Measurements from ENCODE around the gene TSSK2.
A peak's percentile ranks its signal among the peaks of the same experiment; 100 is the strongest.

TSSK2 gene

GRCh38 chr22:19086896-19087295 is 44.2 kb upstream of the TSSK2 start:
- TF ChIP-seq Cebpa-rat (IDR thresholded peaks at IDR 0.05), result no peak
- H3K27me3 ChIP-seq, result no peaks in the 10 kb centered on the region
- H3K36me3 ChIP-seq, result peaks cover 11 to 58% (median 39%) of the 10 kb centered on the region in 11 experiments; a peak in 21 of 22 replicates
- H3K27ac ChIP-seq, result peak overlapping the region; percentile 58 to 98 (median 95); a peak in 21 of 22 replicates
- H3K9ac ChIP-seq, result peak overlapping the region in 9 of 11 experiments; percentile 65 to 87 (median 84); a peak in 19 of 22 replicates
- H3K4me1 ChIP-seq, result peaks cover 35 to 68% (median 50%) of the 10 kb centered on the region in 10 experiments
- no peaks in the 10 kb centered on the region; a peak in 1 of 22 replicates for H3K9me3 ChIP-seq (replicated peaks in 1 of 11)
- H3K4me3 ChIP-seq, result 0 out of 20 replicates have a peak overlapping the region, but pooled peaks of 3 of the 10 experiments have one; percentile 2 to 61 (median 36)
- peak overlapping the region; percentile 88 to 97 (median 93) for H3K4me2 ChIP-seq
- H4K20me1 ChIP-seq, result peaks cover 0 to 9% (median 0%) of the 10 kb centered on the region in 11 experiments; a peak in 5 of 22 replicates

DNA sequence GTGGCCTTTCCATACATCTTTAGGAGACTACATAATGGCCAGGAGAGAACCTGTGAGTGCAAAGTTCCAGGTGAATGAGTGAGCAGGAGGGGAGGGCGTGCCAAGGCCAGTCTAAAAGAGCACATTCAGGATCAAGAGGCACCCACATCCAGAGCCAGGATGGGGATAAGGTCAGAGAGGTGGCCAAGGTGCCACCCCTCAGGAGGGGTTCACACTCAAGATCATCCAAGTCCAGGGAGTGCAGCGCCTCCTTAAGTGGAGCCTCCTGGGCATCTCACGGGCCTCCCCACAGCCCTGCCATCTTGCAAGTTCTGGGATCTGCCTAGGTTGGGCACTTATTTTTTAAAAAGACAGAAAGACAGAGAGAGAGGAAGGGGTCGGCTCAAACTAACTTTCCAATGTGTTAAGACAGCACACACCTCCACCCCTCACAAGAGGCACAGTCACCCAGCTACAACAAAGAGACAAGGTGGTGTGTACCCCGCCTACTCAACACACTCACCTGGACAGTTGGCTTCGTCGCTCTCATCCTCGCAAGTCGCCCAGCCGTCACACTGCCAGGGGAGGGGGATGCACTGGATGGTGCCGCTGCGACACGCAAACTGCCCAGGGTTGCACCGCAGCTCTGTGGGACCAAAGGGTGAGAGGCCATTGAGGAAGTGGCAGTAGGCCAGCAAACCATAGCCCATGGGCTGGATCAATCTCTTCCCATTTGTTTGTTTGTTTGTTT is 42.1 kb upstream of the TSSK2 start:
- H3K4me1 ChIP-seq, result peaks cover 41 to 79% (median 63%) of the 10 kb centered on the region in 10 experiments
- peaks cover 0 to 16% (median 3%) of the 10 kb centered on the region in 11 experiments; a peak in 8 of 22 replicates for H4K20me1 ChIP-seq
- no peak for TF ChIP-seq Cebpa-rat (IDR thresholded peaks at IDR 0.05)
- H3K27me3 ChIP-seq, result no peaks in the 10 kb centered on the region
- H3K4me3 ChIP-seq, result no peak overlapping the region
- H3K27ac ChIP-seq, result peak overlapping the region in 8 of 11 experiments; percentile 32 to 97 (median 95); a peak in 13 of 22 replicates
- no peaks in the 10 kb centered on the region; a peak in 1 of 22 replicates for H3K9me3 ChIP-seq (replicated peaks in 1 of 11)
- no peak overlapping the region for H3K9ac ChIP-seq
- peaks cover 8 to 54% (median 31%) of the 10 kb centered on the region in 11 experiments; a peak in 20 of 22 replicates for H3K36me3 ChIP-seq
- peak overlapping the region in 8 of 11 experiments; percentile 9 to 97 (median 92); a peak in 12 of 22 replicates for H3K4me2 ChIP-seq

DNA sequence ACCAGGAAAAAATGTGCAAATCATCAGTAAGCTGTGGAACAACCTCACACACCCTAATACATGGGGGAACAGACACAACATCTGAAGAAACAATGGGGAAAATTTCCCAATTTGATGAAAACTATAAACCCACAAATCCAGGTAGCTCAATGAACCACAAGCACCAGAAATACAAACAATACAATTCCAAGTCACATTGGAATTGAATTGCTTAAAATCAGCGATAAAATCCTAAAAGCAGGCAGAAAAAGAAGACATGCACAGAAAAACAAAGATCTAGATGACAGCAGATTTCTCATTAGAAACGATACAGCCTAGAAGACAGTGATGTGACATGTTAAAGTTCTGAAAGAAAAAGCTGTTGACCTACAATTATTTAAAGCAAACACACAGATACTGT is 40.9 kb upstream of the TSSK2 start:
- H3K27me3 ChIP-seq, result no peaks in the 10 kb centered on the region
- no peak overlapping the region for H3K4me3 ChIP-seq
- H3K4me2 ChIP-seq, result no peak overlapping the region
- H3K9me3 ChIP-seq (replicated peaks in 1 of 11), result peaks cover 0 to 9% (median 0%) of the 10 kb centered on the region in 11 experiments; a peak in 2 of 22 replicates
- peaks cover 35 to 73% (median 57%) of the 10 kb centered on the region in 10 experiments for H3K4me1 ChIP-seq
- no peak overlapping the region for H3K9ac ChIP-seq
- TF ChIP-seq Cebpa-rat (IDR thresholded peaks at IDR 0.05), result no peak
- peaks cover 15 to 65% (median 42%) of the 10 kb centered on the region in 11 experiments; a peak in 21 of 22 replicates for H3K36me3 ChIP-seq
- H4K20me1 ChIP-seq, result peaks cover 0 to 15% (median 3%) of the 10 kb centered on the region in 11 experiments; a peak in 8 of 22 replicates
- no peak overlapping the region for H3K27ac ChIP-seq

GRCh38 chr22:19090586-19091127 is 40.5 kb upstream of the TSSK2 start:
- peaks cover 15 to 69% (median 43%) of the 10 kb centered on the region in 11 experiments; a peak in 21 of 22 replicates for H3K36me3 ChIP-seq
- no peak for TF ChIP-seq Cebpa-rat (IDR thresholded peaks at IDR 0.05)
- peaks cover 30 to 68% (median 52%) of the 10 kb centered on the region in 10 experiments for H3K4me1 ChIP-seq
- no peak overlapping the region for H3K4me3 ChIP-seq
- peaks cover 0 to 12% (median 0%) of the 10 kb centered on the region in 11 experiments; a peak in 7 of 22 replicates for H4K20me1 ChIP-seq
- peaks cover 0 to 9% (median 0%) of the 10 kb centered on the region in 11 experiments; a peak in 2 of 22 replicates for H3K9me3 ChIP-seq (replicated peaks in 1 of 11)
- no peaks in the 10 kb centered on the region for H3K27me3 ChIP-seq
- H3K9ac ChIP-seq, result no peak overlapping the region; a peak in 1 of 22 replicates
- no peak overlapping the region for H3K27ac ChIP-seq
- H3K4me2 ChIP-seq, result no peak overlapping the region

- Histone ChIP-seq H3K36me3 (peaks cover 18 to 74% (median 47%) of the 10 kb centered on the region in 11 experiments; a peak in 21 of 22 replicates), H3K27ac (peak overlapping the region in 1 of 11 experiments; percentile 10; a peak in 1 of 22 replicates), H3K9ac (no peak overlapping the region), H3K27me3 (no peaks in the 10 kb centered on the region), H3K9me3 (replicated peaks in 1 of 11) (peaks cover 0 to 9% (median 0%) of the 10 kb centered on the region in 11 experiments; a peak in 2 of 22 replicates), H3K4me2 (peak overlapping the region in 10 of 11 experiments; percentile 5 to 75 (median 61); a peak in 17 of 22 replicates), H4K20me1 (peaks cover 4 to 30% (median 15%) of the 10 kb centered on the region in 11 experiments; a peak in 14 of 22 replicates), H3K4me1 (peaks cover 9 to 53% (median 34%) of the 10 kb centered on the region in 10 experiments), H3K4me3 (no peak overlapping the region)
- TF ChIP-seq Cebpa-rat (IDR thresholded peaks at IDR 0.05), result no peak
Observed at GRCh38 chr22:19092725-19093124, 38.4 kb upstream of the TSSK2 start.

GRCh38 chr22:19094393-19094997 is 36.6 kb upstream of the TSSK2 start:
- H4K20me1 ChIP-seq, result peaks cover 21 to 48% (median 32%) of the 10 kb centered on the region in 11 experiments; a peak in 15 of 22 replicates
- no peak overlapping the region for H3K9ac ChIP-seq
- no peak overlapping the region for H3K4me2 ChIP-seq
- H3K4me1 ChIP-seq, result peaks cover 6 to 45% (median 16%) of the 10 kb centered on the region in 10 experiments; a peak in 18 of 20 replicates
- TF ChIP-seq Cebpa-rat (IDR thresholded peaks at IDR 0.05), result no peak
- H3K36me3 ChIP-seq, result peaks cover 18 to 74% (median 47%) of the 10 kb centered on the region in 11 experiments
- H3K9me3 ChIP-seq (replicated peaks in 1 of 11), result peaks cover 0 to 9% (median 0%) of the 10 kb centered on the region in 11 experiments; a peak in 1 of 22 replicates
- no peaks in the 10 kb centered on the region for H3K27me3 ChIP-seq
- H3K27ac ChIP-seq, result no peak overlapping the region
- no peak overlapping the region for H3K4me3 ChIP-seq

GRCh38 chr22:19096555-19096954 is 34.6 kb upstream of the TSSK2 start:
- Histone ChIP-seq H4K20me1 (peaks cover 22 to 68% (median 51%) of the 10 kb centered on the region in 11 experiments; a peak in 17 of 22 replicates), H3K4me3 (no peak overlapping the region), H3K4me2 (no peak overlapping the region), H3K27ac (no peak overlapping the region), H3K27me3 (no peaks in the 10 kb centered on the region), H3K4me1 (peaks cover 6 to 40% (median 15%) of the 10 kb centered on the region in 10 experiments; a peak in 18 of 20 replicates), H3K36me3 (peaks cover 30 to 80% (median 61%) of the 10 kb centered on the region in 11 experiments), H3K9ac (no peak overlapping the region), H3K9me3 (replicated peaks in 1 of 11) (peaks cover 0 to 13% (median 0%) of the 10 kb centered on the region in 11 experiments; a peak in 1 of 22 replicates)
- no peak for TF ChIP-seq Cebpa-rat (IDR thresholded peaks at IDR 0.05)

GRCh38 chr22:19097518-19097917 is 33.6 kb upstream of the TSSK2 start:
- Histone ChIP-seq H4K20me1 (peaks cover 24 to 70% (median 59%) of the 10 kb centered on the region in 11 experiments; a peak in 17 of 22 replicates), H3K27me3 (no peaks in the 10 kb centered on the region), H3K9ac (no peak overlapping the region), H3K9me3 (replicated peaks in 1 of 11) (peaks cover 0 to 16% (median 4%) of the 10 kb centered on the region in 11 experiments; a peak in 3 of 22 replicates), H3K27ac (peak overlapping the region in 6 of 11 experiments; percentile 9 to 34 (median 24); a peak in 7 of 22 replicates), H3K4me1 (peaks cover 6 to 30% (median 8%) of the 10 kb centered on the region in 10 experiments; a peak in 18 of 20 replicates), H3K36me3 (peaks cover 33 to 83% (median 65%) of the 10 kb centered on the region in 11 experiments), H3K4me3 (no peak overlapping the region), H3K4me2 (0 out of 22 replicates have a peak overlapping the region, but pooled peaks of 2 of the 11 experiments have one; percentile 16 to 17)
- TF ChIP-seq Cebpa-rat (IDR thresholded peaks at IDR 0.05), result no peak

Measured in BLaER1 treated with 17β-estradiol and CSF1 and Interleukin-3, amounts not matched to agents 10 nM and 100 nM (cell line).